Measurements from ENCODE around the gene RIT2.

RIT2 gene

DNA sequence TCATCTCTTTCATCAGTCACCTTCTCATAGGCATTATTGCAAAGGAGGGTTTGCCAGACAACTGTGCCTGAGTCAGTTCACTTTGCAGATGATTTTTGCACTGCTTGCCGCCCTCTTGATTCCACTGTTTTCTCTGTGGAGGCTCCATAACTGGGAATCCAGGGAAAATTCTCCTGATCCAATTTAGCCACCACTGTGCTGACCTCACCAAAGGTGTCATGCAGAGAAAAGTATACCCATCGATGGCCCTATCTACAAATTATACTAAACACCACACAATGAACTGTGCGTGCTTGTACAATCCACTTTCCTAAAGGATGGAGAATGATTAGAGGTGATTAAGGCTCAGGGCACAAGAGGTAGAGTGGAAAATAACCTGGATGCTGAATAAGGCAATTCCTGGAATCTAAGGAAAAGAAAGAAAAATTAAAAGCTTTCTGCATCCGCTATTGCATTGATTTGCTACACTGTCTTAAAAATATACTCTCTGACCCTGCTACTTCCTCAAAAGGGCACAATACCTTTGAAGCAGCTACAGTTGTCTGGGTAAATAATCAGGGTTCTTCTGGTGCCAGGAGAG lies 409.4 kb downstream of the RIT2 start:
- Histone ChIP-seq H3K4me1 (ENCODE audit: control insufficient read depth, insufficient read depth, low read length, unreplicated experiment) (no peaks in the 10 kb centered on the region), H3K27me3 (ENCODE audit: insufficient read depth, low read length) (no peaks in the 10 kb centered on the region), H3K36me3 (ENCODE audit: insufficient read depth, low read length) (no peaks in the 10 kb centered on the region), H3K4me3 (ENCODE audit: low read depth, low read length) (no peak overlapping the region), H2AFZ (ENCODE audit: low read length, unreplicated experiment) (no peak overlapping the region), H3K79me2 (ENCODE audit: control insufficient read depth, insufficient read depth, low read length, unreplicated experiment) (no peaks in the 10 kb centered on the region), H3K27ac (ENCODE audit: low read depth, low read length) (no peak overlapping the region)

All from ACC112 (cell line).